ENCODE measurements around the gene EPB41L5.
"Not testable (repeated sequence)": the region's sequence is repeated elsewhere in the genome, so short reads cannot be mapped to it uniquely, and the experiment has no call there.

EPB41L5 gene

GRCh38 chr2:120141300-120142069 lies 128.6 kb downstream of the EPB41L5 start:
- no peak for DNase-seq (ENCODE audit: low read depth in 2 of 2)

- DNase-seq (ENCODE audit: low read depth in 2 of 2): no peak
Observed at GRCh38 chr2:120142528-120143219, 129.8 kb downstream of the EPB41L5 start.

GRCh38 chr2:120148229-120148628 lies 135.4 kb downstream of the EPB41L5 start:
- no peak for DNase-seq (ENCODE audit: low read depth in 2 of 2)

GRCh38 chr2:120148669-120149068 lies 135.8 kb downstream of the EPB41L5 start:
- no peak for DNase-seq (ENCODE audit: low read depth in 2 of 2)

- no peak for DNase-seq (ENCODE audit: low read depth in 2 of 2)
Observed at GRCh38 chr2:120149406-120149805, 136.5 kb downstream of the EPB41L5 start.

GRCh38 chr2:120150040-120150482 lies 137.2 kb downstream of the EPB41L5 start:
- DNase-seq (ENCODE audit: low read depth in 2 of 2): no peak

GRCh38 chr2:120155308-120155707 lies 142.4 kb downstream of the EPB41L5 start:
- DNase-seq (ENCODE audit: low read depth in 2 of 2): no peak

GRCh38 chr2:120158658-120159057 lies 145.8 kb downstream of the EPB41L5 start:
- DNase-seq (ENCODE audit: low read depth in 2 of 2): not testable (repeated sequence)

GRCh38 chr2:120161190-120161589 lies 148.3 kb downstream of the EPB41L5 start:
- no peak for DNase-seq (ENCODE audit: low read depth in 2 of 2)

- DNase-seq (ENCODE audit: low read depth in 2 of 2): no peak
Observed at GRCh38 chr2:120162716-120163115, 149.8 kb downstream of the EPB41L5 start.

GRCh38 chr2:120167272-120167671 lies 154.4 kb downstream of the EPB41L5 start:
- DNase-seq (ENCODE audit: low read depth in 2 of 2): no peak

- DNase-seq (ENCODE audit: low read depth in 2 of 2): no peak
Observed at GRCh38 chr2:120169020-120169419, 156.1 kb downstream of the EPB41L5 start.

- no peak for DNase-seq (ENCODE audit: low read depth in 2 of 2)
Observed at GRCh38 chr2:120174963-120175581, 162.2 kb downstream of the EPB41L5 start.

- DNase-seq (ENCODE audit: low read depth in 2 of 2): no peak
Observed at GRCh38 chr2:120176526-120176925, 163.6 kb downstream of the EPB41L5 start.

- DNase-seq (ENCODE audit: low read depth in 2 of 2): peak; percentile 71 to 72
Observed at GRCh38 chr2:120177001-120177621, 164.2 kb downstream of the EPB41L5 start.

GRCh38 chr2:120177973-120178372 lies 165.1 kb downstream of the EPB41L5 start:
- DNase-seq (ENCODE audit: low read depth in 2 of 2): no peak

GRCh38 chr2:120179396-120179795 lies 166.5 kb downstream of the EPB41L5 start:
- no peak for DNase-seq (ENCODE audit: low read depth in 2 of 2)

GRCh38 chr2:120180066-120180465 lies 167.2 kb downstream of the EPB41L5 start:
- DNase-seq (ENCODE audit: low read depth in 2 of 2): no peak

GRCh38 chr2:120182019-120182560 lies 169.2 kb downstream of the EPB41L5 start:
- DNase-seq (ENCODE audit: low read depth in 2 of 2): no peak

GRCh38 chr2:120189189-120189588 lies 176.3 kb downstream of the EPB41L5 start:
- no peak for DNase-seq (ENCODE audit: low read depth in 2 of 2)

- no peak for DNase-seq (ENCODE audit: low read depth in 2 of 2)
Observed at GRCh38 chr2:120192280-120192679, 179.4 kb downstream of the EPB41L5 start.

- no peak for DNase-seq (ENCODE audit: low read depth in 2 of 2)
Observed at GRCh38 chr2:120195553-120195952, 182.7 kb downstream of the EPB41L5 start.
